CD14-positive monocyte (primary cell): ENCODE measurements around the gene BEGAIN. TPM values are rescaled to one million over a fixed set of nuclear protein-coding genes. Genes with fewer than 3 reads are reported as not detected.
A peak's percentile ranks its signal among the peaks of the same experiment; 100 is the strongest.

Experiments
- DNase-seq, 3 donors: peaks; one replicate each; pipeline ENCODE4 v3.0.0-alpha.2; 2011 to 2022
- H2AFZ ChIP-seq: 2 replicates; pipeline ENCODE4 v1.6.0; 2012; ENCODE audit warnings: mild to moderate bottlenecking, low read depth, low read length, inconsistent platforms; ENCODE audit not compliant: insufficient read depth, poor library complexity, severe bottlenecking
- H3K27ac ChIP-seq, 2 donors: 1 replicate in 1 of 2; 2 replicates in 1 of 2; pipeline ENCODE4 v1.5.1; 2012 to 2013; ENCODE audit warnings: low read length in 2 of 2, control low read depth in 1 of 2, inconsistent platforms in 1 of 2, low read depth in 1 of 2, mild to moderate bottlenecking in 1 of 2
- H3K27me3 ChIP-seq, 2 donors: one replicate each; pipeline versions ENCODE4 v1.6.0 to v1.6.1; 2011 to 2013; ENCODE audit warnings: low read length in 2 of 2; ENCODE audit not compliant: control insufficient read depth in 2 of 2, insufficient read depth in 2 of 2
- H3K36me3 ChIP-seq, 2 donors: replicated peaks in 1 of 2; 1 replicate in 1 of 2; 2 replicates in 1 of 2; pipeline versions ENCODE4 v1.5.1 to v1.6.1; 2012 to 2013; ENCODE audit warnings: low read length in 2 of 2, control low read depth in 1 of 2, inconsistent platforms in 1 of 2, mild to moderate bottlenecking in 1 of 2; ENCODE audit not compliant: insufficient read depth in 2 of 2, control insufficient read depth in 1 of 2
- H3K4me1 ChIP-seq, 2 donors: 1 replicate in 1 of 2; 2 replicates in 1 of 2; pipeline versions ENCODE4 v1.5.1 to v1.6.1; 2012 to 2013; ENCODE audit warnings: low read length in 2 of 2, control low read depth in 1 of 2, inconsistent platforms in 1 of 2, mild to moderate bottlenecking in 1 of 2, moderate library complexity in 1 of 2; ENCODE audit not compliant: insufficient read depth in 2 of 2, control insufficient read depth in 1 of 2
- H3K4me2 ChIP-seq: replicated peaks from 2 replicates; pipeline ENCODE3; 2012; ENCODE audit warnings: low read length, moderate library complexity, mild to moderate bottlenecking; ENCODE audit not compliant: poor library complexity, severe bottlenecking; ENCODE audit errors: extremely low read depth
- H3K4me3 ChIP-seq, 3 experiments: fragments of 200-600 bp in 1 of 3; sonication (generic) in 1 of 3; replicated peaks in 1 of 3; 1 replicate in 2 of 3; 2 replicates in 1 of 3; pipeline ENCODE4 v1.5.1; 2011 to 2013; ENCODE audit warnings: low read length in 3 of 3, mild to moderate bottlenecking in 3 of 3, control low read depth in 2 of 3, low read depth in 2 of 3, inconsistent platforms in 1 of 3, moderate library complexity in 1 of 3
- H3K79me2 ChIP-seq: 2 replicates; pipeline ENCODE4 v1.6.0; 2012; ENCODE audit warnings: mild to moderate bottlenecking, control low read depth, inconsistent platforms, low read length, moderate library complexity; ENCODE audit not compliant: insufficient read depth
- H3K9ac ChIP-seq: 2 replicates; pipeline ENCODE4 v1.6.0; 2017; ENCODE audit warnings: low read length, mild to moderate bottlenecking; ENCODE audit not compliant: insufficient read depth, poor library complexity, severe bottlenecking
- H3K9me3 ChIP-seq, 2 donors: replicated peaks in 1 of 2; 1 replicate in 1 of 2; 2 replicates in 1 of 2; pipeline versions ENCODE4 v1.5.1 to v1.6.1; 2012 to 2013; ENCODE audit warnings: low read length in 2 of 2, control low read depth in 1 of 2; ENCODE audit not compliant: control insufficient read depth in 1 of 2, insufficient read depth in 1 of 2
- H4K20me1 ChIP-seq: 2 replicates; pipeline ENCODE4 v1.6.0; 2012; ENCODE audit warnings: mild to moderate bottlenecking, low read length, control low read depth, moderate library complexity; ENCODE audit not compliant: insufficient read depth
- H3K27ac Mint-ChIP-seq, 7 donors: one replicate each; pipeline ENCODE4 v1.8.0; 2020; ENCODE audit warnings: mild to moderate bottlenecking in 7 of 7, mixed read lengths in 7 of 7, moderate library complexity in 6 of 7, inconsistent platforms in 2 of 7
- H3K27me3 Mint-ChIP-seq, 3 donors: one replicate each; pipeline ENCODE4 v1.8.0; 2021 to 2022; ENCODE audit warnings: low read depth in 3 of 3, mild to moderate bottlenecking in 3 of 3, mixed read lengths in 3 of 3, moderate library complexity in 3 of 3, inconsistent platforms in 1 of 3
- H3K36me3 Mint-ChIP-seq, 2 donors: one replicate each; pipeline ENCODE4 v1.8.0; 2020; ENCODE audit warnings: mixed read lengths in 2 of 2, inconsistent platforms in 1 of 2, mild to moderate bottlenecking in 1 of 2
- H3K4me1 Mint-ChIP-seq: one replicate; pipeline ENCODE4 v1.8.0; 2020; ENCODE audit warnings: mild to moderate bottlenecking, mixed read lengths
- H3K4me3 Mint-ChIP-seq, 2 donors: one replicate each; pipeline ENCODE4 v1.8.0; 2020; ENCODE audit warnings: mild to moderate bottlenecking in 2 of 2, mixed read lengths in 2 of 2, moderate library complexity in 1 of 2
- H3K9me3 Mint-ChIP-seq, 7 donors: one replicate each; pipeline ENCODE4 v1.8.0; 2020 to 2022; ENCODE audit warnings: mixed read lengths in 7 of 7, mild to moderate bottlenecking in 6 of 7, moderate library complexity in 6 of 7, inconsistent platforms in 2 of 7
- CTCF ChIP-seq: fragments of 200-600 bp; IDR thresholded peaks from one replicate; pipeline ENCODE4 v1.8.0; 2022; ENCODE audit warnings: antibody characterized with exemption, mild to moderate bottlenecking
- WGBS: methylation state at CpG from one replicate; pipeline ENCODE4 v1.1.5; 2013; ENCODE audit warnings: missing lambda C conversion rate; ENCODE audit not compliant: insufficient coverage; 5-methylcytosine and 5-hydroxymethylcytosine counted together
- intact Hi-C, 2 donors: fragments of 100-400 bp; cut with micrococcal nuclease; formaldehyde crosslinking; loops; one replicate each; pipeline versions ENCODE4 v1.15.0 to v1.15.1; 2023
- polyA plus RNA-seq, 3 donors: library from polyadenylated mRNA; depleted of rRNA in 1 of 3; unstranded in 2 of 3; stranded (reverse) in 1 of 3; fragments of 300-500 nt in 2 of 3; fragments of >200 nt in 1 of 3; fragmentation: Illumina TruSeq in 2 of 3; gene quantifications; 1 replicate in 2 of 3; 2 replicates in 1 of 3; pipeline ENCODE4 v1.2.3, GENCODE V29; 2012 to 2021

The BEGAIN gene
- polyA plus RNA-seq, 3 donors: 0.25 to 0.45 TPM; not detected in 1

GRCh38 chr14:100592461-100592891, 5.3 kb upstream of the BEGAIN start:
- Histone ChIP-seq H3K4me3 (no peak overlapping the region), H3K9ac (no peak overlapping the region), H3K9me3 (no peaks in the 10 kb centered on the region), H3K79me2 (no peaks in the 10 kb centered on the region), H3K4me1 (no peaks in the 10 kb centered on the region), H4K20me1 (no peaks in the 10 kb centered on the region), H2AFZ (no peak overlapping the region), H3K27me3 (peaks cover 11 to 27% of the 10 kb centered on the region in 2 donors), H3K27ac (no peak overlapping the region), H3K36me3 (no peaks in the 10 kb centered on the region), H3K4me2 (no peak overlapping the region)
- H3K27me3 Mint-ChIP-seq: peaks cover 19 to 48% (median 39%) of the 10 kb centered on the region in 3 donors
- H3K9me3 Mint-ChIP-seq: peaks cover 0 to 3% (median 0%) of the 10 kb centered on the region in 7 donors
- H3K4me3 Mint-ChIP-seq: no peak overlapping the region
- TF ChIP-seq CTCF: no peak
- peaks cover 3% of the 10 kb centered on the region for H3K4me1 Mint-ChIP-seq
- DNase-seq: no peak
- 100% methylated on average over 6 of the region's 10 CpGs for WGBS
- H3K36me3 Mint-ChIP-seq: no peaks in the 10 kb centered on the region
- no peak overlapping the region for H3K27ac Mint-ChIP-seq
- intact Hi-C loops: no loop called here

- Histone ChIP-seq H2AFZ (no peak overlapping the region), H3K4me2 (no peak overlapping the region), H3K4me3 (no peak overlapping the region), H3K79me2 (no peaks in the 10 kb centered on the region), H3K27me3 (peaks cover 11 to 28% of the 10 kb centered on the region in 2 donors), H3K9ac (no peak overlapping the region), H4K20me1 (no peaks in the 10 kb centered on the region), H3K9me3 (no peaks in the 10 kb centered on the region), H3K27ac (no peak overlapping the region), H3K36me3 (no peaks in the 10 kb centered on the region), H3K4me1 (peaks cover 0 to 2% of the 10 kb centered on the region in 2 donors)
- H3K9me3 Mint-ChIP-seq: peaks cover 0 to 4% (median 0%) of the 10 kb centered on the region in 7 donors
- peaks cover 3% of the 10 kb centered on the region for H3K4me1 Mint-ChIP-seq
- intact Hi-C loops: no loop called here
- no peaks in the 10 kb centered on the region for H3K36me3 Mint-ChIP-seq
- H3K27me3 Mint-ChIP-seq: peaks cover 20 to 43% (median 38%) of the 10 kb centered on the region in 3 donors
- 95% methylated on average over 12 of the region's 16 CpGs for WGBS
- H3K4me3 Mint-ChIP-seq: peak overlapping the region in 1 of 2 donors; percentile 13
- no peak for TF ChIP-seq CTCF
- DNase-seq: no peak
- H3K27ac Mint-ChIP-seq: peak overlapping the region in 1 of 7 donors; percentile 13
These were observed 4.5 kb upstream of the BEGAIN start for GRCh38 chr14:100591453-100592371.
